Hepatocyte (in vitro differentiated cells): ENCODE measurements around the gene ATG4D. TPM values are rescaled to one million over a fixed set of nuclear protein-coding genes. Genes with fewer than 3 reads are reported as not detected.
"Not testable (repeated sequence)": the region's sequence is repeated elsewhere in the genome, so short reads cannot be mapped to it uniquely, and the experiment has no call there.

Experiments used
- DNase-seq: peaks from one replicate; pipeline ENCODE4 v3.0.0-alpha.2; 2016; ENCODE audit warnings: low spot score
- H2AFZ ChIP-seq: fragments of 200-600 bp; sonication (generic); 2 replicates; pipeline ENCODE4 v1.6.0; 2016; ENCODE audit warnings: antibody characterized with exemption, mild to moderate bottlenecking
- H3K27ac ChIP-seq: fragments of 200-600 bp; sonication (generic); 2 replicates; pipeline ENCODE4 v1.5.1; 2016; ENCODE audit warnings: mild to moderate bottlenecking
- H3K27me3 ChIP-seq: fragments of 200-600 bp; sonication (generic); 2 replicates; pipeline ENCODE4 v1.6.1; 2016
- H3K36me3 ChIP-seq: fragments of 200-600 bp; sonication (generic); replicated peaks from 2 replicates; pipeline ENCODE4 v1.5.1; 2016; ENCODE audit warnings: low read depth; ENCODE audit not compliant: insufficient read depth
- H3K4me1 ChIP-seq: fragments of 200-600 bp; sonication (generic); 2 replicates; pipeline ENCODE4 v1.5.1; 2016; ENCODE audit warnings: mild to moderate bottlenecking, moderate library complexity; ENCODE audit not compliant: insufficient read depth
- H3K4me2 ChIP-seq: fragments of 200-600 bp; sonication (generic); 2 replicates; pipeline ENCODE4 v1.6.0; 2016
- H3K4me3 ChIP-seq: fragments of 200-600 bp; sonication (generic); 2 replicates; pipeline ENCODE4 v1.5.1; 2016; ENCODE audit warnings: mild to moderate bottlenecking
- H3K79me2 ChIP-seq: fragments of 200-600 bp; sonication (generic); 2 replicates; pipeline ENCODE4 v1.6.0; 2017; ENCODE audit warnings: mild to moderate bottlenecking
- H3K9me2 ChIP-seq: fragments of 200-600 bp; sonication (generic); replicated peaks from 2 replicates; pipeline ENCODE4 v1.6.0; 2017; ENCODE audit warnings: mild to moderate bottlenecking; ENCODE audit not compliant: insufficient read depth
- H3K9me3 ChIP-seq: fragments of 200-600 bp; sonication (generic); 2 replicates; pipeline ENCODE4 v1.5.1; 2016; ENCODE audit warnings: low read depth, mild to moderate bottlenecking
- H4K20me1 ChIP-seq: fragments of 200-600 bp; sonication (generic); 2 replicates; pipeline ENCODE4 v1.6.0; 2016; ENCODE audit warnings: mild to moderate bottlenecking; ENCODE audit not compliant: insufficient read depth, poor library complexity, severe bottlenecking
- EZH2 ChIP-seq: fragments of 200-600 bp; sonication (generic); IDR thresholded peaks from 2 replicates; pipeline ENCODE4 v1.6.1; 2016; ENCODE audit warnings: antibody characterized with exemption, mild to moderate bottlenecking, borderline replicate concordance
- EZH2phosphoT487 ChIP-seq: fragments of 200-600 bp; sonication (generic); IDR thresholded peaks from one replicate; pipeline ENCODE4 v1.6.1; 2018; ENCODE audit warnings: antibody characterized with exemption, mild to moderate bottlenecking, low read depth, moderate library complexity; ENCODE audit not compliant: unreplicated experiment, severe bottlenecking
- WGBS: methylation state at CpG from one replicate; pipeline ENCODE4 v1.1.6; 2016; ENCODE audit warnings: low lambda C conversion rate; ENCODE audit errors: missing lambda C conversion rate; 5-methylcytosine and 5-hydroxymethylcytosine counted together
- polyA plus RNA-seq: library from polyadenylated mRNA; unstranded; fragments of >200 nt; fragmentation: Nextera tagmentation; extraction: Ambion mirVana; gene quantifications from 2 replicates; pipeline ENCODE4 v1.2.1, GENCODE V29; 2016
- total RNA-seq: library from RNA; depleted of rRNA; stranded (reverse); fragments of >200 nt; gene quantifications from 2 replicates; pipeline ENCODE4 v1.2.3, GENCODE V29; 2014
- TF ChIP-seq, protein P1 (sequence below): fragments of 200-600 bp; sonication (generic); IDR thresholded peaks from 2 replicates; pipeline ENCODE4 v1.5.1; 2016; ENCODE audit warnings: antibody characterized with exemption, mild to moderate bottlenecking; ENCODE audit not compliant: poor library complexity

ATG4D gene
- total and polyA plus RNA-seq, 2 experiments from 2014 or later, result 24.1 to 34.5 TPM

DNA sequence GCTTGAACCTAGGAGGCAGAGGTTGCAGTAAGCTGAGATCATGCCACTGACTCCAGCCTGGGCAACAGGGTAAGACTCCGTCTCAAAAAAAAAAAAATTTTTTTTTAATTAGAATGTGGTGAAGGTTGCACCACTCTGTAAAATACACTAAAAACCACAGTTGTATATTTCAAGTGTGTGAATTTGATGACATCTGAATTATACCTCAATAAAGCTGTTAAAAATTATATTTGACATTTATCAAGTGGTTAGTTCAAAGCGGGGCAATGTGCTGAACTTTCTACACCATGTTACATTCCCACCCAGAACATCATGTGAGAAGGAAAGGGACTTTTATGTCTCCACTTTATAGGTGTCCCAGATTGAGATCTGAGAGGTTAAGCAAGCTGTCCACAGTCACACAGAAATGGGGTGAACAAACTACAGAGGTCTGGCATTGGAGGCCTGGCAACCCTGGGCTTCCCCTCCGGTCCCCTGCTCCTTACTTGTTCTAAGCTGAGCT lies 20.5 kb upstream of the ATG4D start:
- Histone ChIP-seq H3K9me2 (no peaks in the 10 kb centered on the region), H3K27me3 (peaks cover 24% of the 10 kb centered on the region), H3K4me1 (peaks cover 2% of the 10 kb centered on the region), H3K79me2 (no peaks in the 10 kb centered on the region), H2AFZ (no peak overlapping the region), H4K20me1 (no peaks in the 10 kb centered on the region), H3K4me3 (no peak overlapping the region), H3K36me3 (no peaks in the 10 kb centered on the region), H3K9me3 (no peaks in the 10 kb centered on the region), H3K27ac (no peak overlapping the region), H3K4me2 (no peak overlapping the region)
- TF ChIP-seq EZH2phosphoT487 (no peak), EZH2 (no peak)
- TF ChIP-seq, protein P1, sequence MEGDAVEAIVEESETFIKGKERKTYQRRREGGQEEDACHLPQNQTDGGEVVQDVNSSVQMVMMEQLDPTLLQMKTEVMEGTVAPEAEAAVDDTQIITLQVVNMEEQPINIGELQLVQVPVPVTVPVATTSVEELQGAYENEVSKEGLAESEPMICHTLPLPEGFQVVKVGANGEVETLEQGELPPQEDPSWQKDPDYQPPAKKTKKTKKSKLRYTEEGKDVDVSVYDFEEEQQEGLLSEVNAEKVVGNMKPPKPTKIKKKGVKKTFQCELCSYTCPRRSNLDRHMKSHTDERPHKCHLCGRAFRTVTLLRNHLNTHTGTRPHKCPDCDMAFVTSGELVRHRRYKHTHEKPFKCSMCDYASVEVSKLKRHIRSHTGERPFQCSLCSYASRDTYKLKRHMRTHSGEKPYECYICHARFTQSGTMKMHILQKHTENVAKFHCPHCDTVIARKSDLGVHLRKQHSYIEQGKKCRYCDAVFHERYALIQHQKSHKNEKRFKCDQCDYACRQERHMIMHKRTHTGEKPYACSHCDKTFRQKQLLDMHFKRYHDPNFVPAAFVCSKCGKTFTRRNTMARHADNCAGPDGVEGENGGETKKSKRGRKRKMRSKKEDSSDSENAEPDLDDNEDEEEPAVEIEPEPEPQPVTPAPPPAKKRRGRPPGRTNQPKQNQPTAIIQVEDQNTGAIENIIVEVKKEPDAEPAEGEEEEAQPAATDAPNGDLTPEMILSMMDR, result no peak
- 92% methylated on average over 3 of the region's 3 CpGs for WGBS
- no peak for DNase-seq

DNA sequence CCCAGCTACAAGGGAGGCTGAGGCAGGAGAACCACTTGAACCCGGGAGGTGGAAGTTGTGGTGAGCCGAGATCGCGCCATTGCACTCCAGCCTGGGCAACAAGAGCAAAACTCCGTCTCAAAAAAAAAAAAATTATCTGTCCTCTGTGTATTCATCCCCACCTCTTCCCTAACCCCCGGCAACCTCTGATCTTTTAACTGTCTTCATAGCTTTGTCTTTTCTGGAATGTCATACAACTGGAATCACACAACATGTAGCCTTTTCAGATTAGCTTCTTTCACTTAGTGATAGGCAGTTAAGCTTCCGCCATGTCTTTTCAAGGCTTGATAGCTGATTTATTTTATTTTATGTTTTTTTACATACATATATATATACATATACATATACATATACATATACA lies 18.1 kb upstream of the ATG4D start:
- Histone ChIP-seq H3K9me3 (no peaks in the 10 kb centered on the region), H2AFZ (no peak overlapping the region), H3K4me3 (no peak overlapping the region), H3K9me2 (no peaks in the 10 kb centered on the region), H3K79me2 (no peaks in the 10 kb centered on the region), H3K27ac (no peak overlapping the region), H3K4me2 (no peak overlapping the region), H4K20me1 (no peaks in the 10 kb centered on the region), H3K4me1 (no peaks in the 10 kb centered on the region), H3K36me3 (no peaks in the 10 kb centered on the region), H3K27me3 (no peaks in the 10 kb centered on the region)
- WGBS, result 89% methylated on average over 7 of the region's 7 CpGs
- TF ChIP-seq EZH2phosphoT487, result no peak
- TF ChIP-seq, protein P1, result no peak
- no peak for TF ChIP-seq EZH2
- DNase-seq, result no peak

DNA sequence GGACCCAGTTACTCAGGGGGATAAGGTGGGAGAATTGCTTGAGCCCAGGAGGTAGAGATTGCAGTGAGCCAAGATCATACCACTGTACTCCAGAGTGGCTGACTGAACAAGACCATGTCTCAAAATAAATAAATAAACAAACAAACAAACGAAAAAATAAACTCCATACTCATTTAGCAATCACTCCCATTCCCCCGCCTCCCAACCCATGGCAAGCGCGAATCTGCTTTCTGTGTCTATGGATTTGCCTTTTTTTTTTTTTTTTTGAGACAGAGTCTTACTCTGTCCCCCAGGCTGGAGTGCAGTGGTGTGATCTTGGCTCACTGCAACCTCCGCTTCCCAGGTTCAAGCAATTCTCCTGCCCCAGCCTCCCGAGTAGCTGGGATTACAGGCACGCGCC lies 16.8 kb upstream of the ATG4D start:
- H3K27me3 ChIP-seq, H3K27ac ChIP-seq, H3K4me3 ChIP-seq, H2AFZ ChIP-seq, H3K36me3 ChIP-seq, H3K79me2 ChIP-seq, DNase-seq, H3K9me2 ChIP-seq, H3K4me1 ChIP-seq, H3K4me2 ChIP-seq, H4K20me1 ChIP-seq, H3K9me3 ChIP-seq: not testable (repeated sequence)
- 90% methylated on average over 8 of the region's 8 CpGs for WGBS

DNA sequence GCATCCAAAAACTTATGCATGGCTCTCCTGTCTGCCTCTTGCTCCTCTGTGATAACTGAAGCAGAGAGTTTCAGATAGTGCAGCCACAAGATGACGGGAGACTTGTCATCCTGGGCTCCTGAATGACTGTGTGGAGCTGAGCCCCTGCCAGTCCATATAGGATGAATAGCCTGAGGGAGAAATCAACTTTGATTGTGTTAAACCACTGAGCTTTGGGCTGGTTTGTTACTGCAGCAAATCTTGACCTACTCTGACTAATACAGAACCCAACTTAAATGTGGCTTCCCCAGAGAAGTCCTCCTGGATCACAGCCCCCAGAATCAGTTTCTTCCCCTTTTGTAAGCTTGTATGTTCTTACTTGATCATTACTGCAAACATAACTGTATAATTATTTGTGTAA lies 11.2 kb upstream of the ATG4D start:
- WGBS, result 75% methylated on average over 1 of the region's 1 CpG
- no peak overlapping the region for H3K4me3 ChIP-seq
- H3K36me3 ChIP-seq, result no peaks in the 10 kb centered on the region
- no peaks in the 10 kb centered on the region for H3K9me2 ChIP-seq
- H3K27me3 ChIP-seq, result no peaks in the 10 kb centered on the region
- no peaks in the 10 kb centered on the region for H4K20me1 ChIP-seq
- no peak overlapping the region for H2AFZ ChIP-seq
- TF ChIP-seq EZH2 (no peak), EZH2phosphoT487 (no peak)
- TF ChIP-seq, protein P1, result no peak
- no peaks in the 10 kb centered on the region for H3K79me2 ChIP-seq
- no peak for DNase-seq
- no peak overlapping the region for H3K4me2 ChIP-seq
- no peak overlapping the region for H3K27ac ChIP-seq
- H3K4me1 ChIP-seq, result no peaks in the 10 kb centered on the region
- no peaks in the 10 kb centered on the region for H3K9me3 ChIP-seq
